ENCODE measurements around the gene MTA1. TPM values are rescaled to one million over a fixed set of nuclear protein-coding genes. Genes with fewer than 3 reads are reported as not detected.

Gene MTA1
- total RNA-seq, 1 donor from 2014 or later, result 59.8 TPM

DNA sequence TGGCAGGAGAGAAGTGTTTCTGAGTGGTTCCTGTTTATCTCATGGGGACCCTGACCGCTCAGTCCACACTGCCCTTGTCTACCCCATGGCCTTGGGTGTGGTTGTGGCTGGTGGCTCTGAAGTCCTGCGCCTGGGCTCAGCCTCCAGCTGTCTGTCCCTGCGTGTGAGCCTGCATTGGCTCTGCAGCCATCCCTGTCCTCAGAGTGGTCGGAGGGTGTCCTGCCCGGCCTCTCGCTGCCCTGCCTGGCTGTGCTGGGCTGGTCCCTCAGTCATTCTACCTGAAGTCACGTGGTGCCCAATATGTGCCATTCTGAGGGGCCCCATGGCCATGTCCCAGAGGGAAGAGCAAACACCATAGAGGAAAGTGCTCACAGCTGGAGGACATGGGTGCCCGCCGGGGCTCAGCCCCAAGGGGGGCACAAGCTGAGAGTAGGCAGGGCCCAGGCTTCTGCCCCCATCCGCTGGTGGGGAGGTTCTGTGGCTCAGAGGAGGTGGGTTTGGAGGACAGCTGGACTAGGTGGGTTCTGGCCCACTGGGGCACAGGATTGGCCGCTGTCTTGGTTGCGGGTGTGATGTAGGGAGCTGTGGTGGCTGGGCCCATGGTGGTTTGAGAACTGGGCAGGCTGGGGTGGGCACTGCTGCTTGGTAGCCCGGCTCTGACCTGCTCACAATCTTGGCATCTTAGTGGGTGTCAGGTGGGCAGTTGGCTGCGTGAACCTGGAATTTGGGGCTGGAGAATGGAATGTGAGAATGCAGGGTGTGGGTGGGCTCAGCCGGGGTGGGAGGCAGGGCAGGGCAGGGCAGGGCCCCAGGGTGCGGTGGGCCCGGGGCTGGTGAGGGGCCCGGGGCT lies 83.0 kb downstream of the MTA1 start:
- H3K27me3 ChIP-seq, result peaks cover 2% of the 10 kb centered on the region
- Mint-ChIP-seq H3K9me3 (no peaks in the 10 kb centered on the region), H3K4me1 (peaks cover 15% of the 10 kb centered on the region), H3K4me3 (no peak overlapping the region), H3K27me3 (ENCODE audit: insufficient read depth, low read depth) (peaks cover 9% of the 10 kb centered on the region), H3K36me3 (no peaks in the 10 kb centered on the region), H3K27ac (peak overlapping the region; percentile 82)
- no peaks in the 10 kb centered on the region for H3K9me3 ChIP-seq (ENCODE audit: low read depth)
- H3F3A ChIP-seq (ENCODE audit: low read depth), result peaks cover 5% of the 10 kb centered on the region
- H3K4me1 ChIP-seq, result no peaks in the 10 kb centered on the region
- no peaks in the 10 kb centered on the region for H4K20me1 ChIP-seq (ENCODE audit: low read depth)
- H3K36me3 ChIP-seq, result no peaks in the 10 kb centered on the region
- no peak overlapping the region for H3K4me2 ChIP-seq
- H2AFZ ChIP-seq (replicated peaks), result no peak overlapping the region
- no peak overlapping the region for H3K4me3 ChIP-seq
- no peak overlapping the region for H3K27ac ChIP-seq
- H3K9ac ChIP-seq, result no peak overlapping the region
- no peaks in the 10 kb centered on the region for H3K79me2 ChIP-seq (ENCODE audit: low read depth)
- no peak for TF ChIP-seq EZH2 (IDR thresholded peaks at IDR 0.05)
- TF ChIP-seq, protein P1, sequence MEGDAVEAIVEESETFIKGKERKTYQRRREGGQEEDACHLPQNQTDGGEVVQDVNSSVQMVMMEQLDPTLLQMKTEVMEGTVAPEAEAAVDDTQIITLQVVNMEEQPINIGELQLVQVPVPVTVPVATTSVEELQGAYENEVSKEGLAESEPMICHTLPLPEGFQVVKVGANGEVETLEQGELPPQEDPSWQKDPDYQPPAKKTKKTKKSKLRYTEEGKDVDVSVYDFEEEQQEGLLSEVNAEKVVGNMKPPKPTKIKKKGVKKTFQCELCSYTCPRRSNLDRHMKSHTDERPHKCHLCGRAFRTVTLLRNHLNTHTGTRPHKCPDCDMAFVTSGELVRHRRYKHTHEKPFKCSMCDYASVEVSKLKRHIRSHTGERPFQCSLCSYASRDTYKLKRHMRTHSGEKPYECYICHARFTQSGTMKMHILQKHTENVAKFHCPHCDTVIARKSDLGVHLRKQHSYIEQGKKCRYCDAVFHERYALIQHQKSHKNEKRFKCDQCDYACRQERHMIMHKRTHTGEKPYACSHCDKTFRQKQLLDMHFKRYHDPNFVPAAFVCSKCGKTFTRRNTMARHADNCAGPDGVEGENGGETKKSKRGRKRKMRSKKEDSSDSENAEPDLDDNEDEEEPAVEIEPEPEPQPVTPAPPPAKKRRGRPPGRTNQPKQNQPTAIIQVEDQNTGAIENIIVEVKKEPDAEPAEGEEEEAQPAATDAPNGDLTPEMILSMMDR (IDR thresholded peaks at IDR 0.05), result no peak
- no peak for TF ChIP-seq EZH2phosphoT487 (IDR thresholded peaks at IDR 0.05)
- no peak for DNase-seq (ENCODE audit: low spot score)

DNA sequence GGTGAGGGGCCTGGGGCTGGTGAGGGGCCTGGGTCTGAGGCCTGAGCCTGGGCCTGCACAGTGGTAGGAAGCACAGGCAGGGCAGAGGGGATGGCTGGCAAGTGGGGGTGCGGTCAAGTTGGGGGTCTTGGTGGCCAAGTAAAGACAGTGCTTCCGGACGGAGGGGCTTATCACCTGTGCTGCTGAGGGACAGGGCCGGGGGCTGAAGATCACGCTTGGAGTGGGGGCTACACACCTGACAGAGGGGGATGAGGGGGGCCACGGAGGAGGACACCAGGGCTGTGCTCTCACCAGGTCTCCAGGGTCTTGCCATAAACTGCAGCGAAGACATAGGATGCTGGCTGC lies 83.6 kb downstream of the MTA1 start:
- Histone ChIP-seq H3F3A (ENCODE audit: low read depth) (peaks cover 5% of the 10 kb centered on the region), H3K4me1 (no peaks in the 10 kb centered on the region), H4K20me1 (ENCODE audit: low read depth) (no peaks in the 10 kb centered on the region), H3K27ac (no peak overlapping the region), H3K4me2 (no peak overlapping the region), H3K36me3 (no peaks in the 10 kb centered on the region), H2AFZ (replicated peaks) (no peak overlapping the region), H3K27me3 (peaks cover 8% of the 10 kb centered on the region), H3K79me2 (ENCODE audit: low read depth) (no peaks in the 10 kb centered on the region), H3K9ac (no peak overlapping the region), H3K9me3 (ENCODE audit: low read depth) (no peaks in the 10 kb centered on the region), H3K4me3 (no peak overlapping the region)
- no peaks in the 10 kb centered on the region for H3K36me3 Mint-ChIP-seq
- peaks cover 14% of the 10 kb centered on the region for H3K4me1 Mint-ChIP-seq
- TF ChIP-seq, protein P1 (IDR thresholded peaks at IDR 0.05), result no peak
- TF ChIP-seq EZH2phosphoT487 (IDR thresholded peaks at IDR 0.05) (no peak), EZH2 (IDR thresholded peaks at IDR 0.05) (no peak)
- no peak overlapping the region for H3K27ac Mint-ChIP-seq
- H3K9me3 Mint-ChIP-seq, result no peaks in the 10 kb centered on the region
- no peak overlapping the region for H3K4me3 Mint-ChIP-seq
- DNase-seq (ENCODE audit: low spot score), result no peak
- peaks cover 9% of the 10 kb centered on the region for H3K27me3 Mint-ChIP-seq (ENCODE audit: insufficient read depth, low read depth)

DNA sequence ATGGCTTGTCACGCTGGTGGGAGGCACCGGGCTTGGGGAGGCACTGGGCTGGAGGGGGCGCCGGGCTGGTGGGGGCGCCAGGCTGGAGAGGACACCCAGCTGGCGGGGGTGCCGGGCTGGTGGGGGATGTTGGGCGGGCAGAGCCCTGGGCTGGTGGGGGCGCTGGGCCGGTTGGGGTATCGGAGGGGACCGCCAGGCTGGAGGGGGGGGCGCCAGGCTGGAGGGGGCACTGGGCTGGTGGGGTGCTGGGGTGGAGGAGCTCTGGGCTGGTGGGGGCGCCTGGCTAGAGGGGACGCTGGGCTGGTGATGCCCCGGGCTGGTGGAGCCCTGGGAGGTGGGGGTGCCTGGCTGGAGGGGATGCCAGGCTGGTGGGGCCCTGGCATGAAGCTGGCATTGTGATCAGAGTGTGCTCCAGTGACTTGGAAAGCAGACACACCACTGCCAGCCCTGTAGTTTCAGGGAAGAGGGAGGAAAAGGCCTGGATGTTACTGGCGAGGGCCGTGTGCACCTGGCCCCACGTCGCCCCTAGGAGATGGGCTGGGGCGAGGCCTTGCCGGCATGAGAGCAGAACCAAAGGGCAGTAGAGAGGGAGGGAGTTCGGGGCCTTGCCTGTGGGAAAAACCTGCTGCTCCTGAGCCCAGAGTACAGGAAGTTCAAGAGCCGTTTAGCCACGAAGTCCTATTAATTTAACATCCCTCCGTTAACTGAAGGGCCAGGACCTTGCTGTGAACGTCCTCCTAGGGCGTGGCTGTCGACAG lies 84.5 kb downstream of the MTA1 start:
- Mint-ChIP-seq H3K27me3 (ENCODE audit: insufficient read depth, low read depth) (peaks cover 12% of the 10 kb centered on the region), H3K4me3 (no peak overlapping the region), H3K4me1 (peaks cover 10% of the 10 kb centered on the region), H3K9me3 (no peaks in the 10 kb centered on the region), H3K36me3 (no peaks in the 10 kb centered on the region), H3K27ac (peak overlapping the region; percentile 72)
- Histone ChIP-seq H3K36me3 (no peaks in the 10 kb centered on the region), H4K20me1 (ENCODE audit: low read depth) (no peaks in the 10 kb centered on the region), H3K79me2 (ENCODE audit: low read depth) (no peaks in the 10 kb centered on the region), H3K27me3 (peaks cover 16% of the 10 kb centered on the region), H3K4me2 (no peak overlapping the region), H3K4me3 (no peak overlapping the region), H2AFZ (replicated peaks) (no peak overlapping the region), H3K27ac (no peak overlapping the region), H3K9ac (no peak overlapping the region), H3K4me1 (no peaks in the 10 kb centered on the region), H3K9me3 (ENCODE audit: low read depth) (no peaks in the 10 kb centered on the region), H3F3A (ENCODE audit: low read depth) (peaks cover 2% of the 10 kb centered on the region)
- no peak for DNase-seq (ENCODE audit: low spot score)
- TF ChIP-seq, protein P1 (IDR thresholded peaks at IDR 0.05), result no peak
- TF ChIP-seq EZH2phosphoT487 (IDR thresholded peaks at IDR 0.05) (no peak), EZH2 (IDR thresholded peaks at IDR 0.05) (no peak)

Data from neural progenitor cell (in vitro differentiated cells).